Measurements from ENCODE around the gene INS. TPM values are rescaled to one million over a fixed set of nuclear protein-coding genes. Genes with fewer than 3 reads are reported as not detected.

INS gene
- total RNA-seq, 1 experiment from 2014 or later = not detected

- Mint-ChIP-seq H3K27ac (ENCODE audit: unreplicated experiment) (no peak overlapping the region), H3K27me3 (ENCODE audit: unreplicated experiment) (peaks cover 18% of the 10 kb centered on the region), H3K4me3 (ENCODE audit: low read depth, unreplicated experiment) (no peak overlapping the region), H3K36me3 (ENCODE audit: insufficient read depth, unreplicated experiment) (no peaks in the 10 kb centered on the region), H3K4me1 (ENCODE audit: low read depth, unreplicated experiment) (peaks cover 9% of the 10 kb centered on the region), H3K9me3 (ENCODE audit: low read depth, unreplicated experiment) (no peaks in the 10 kb centered on the region)
- no peak for TF ChIP-seq CTCF (IDR thresholded peaks at IDR 0.05; ENCODE audit: unreplicated experiment)
- BruUV-seq (replicated peaks) = no TSS peak
- CTCF ChIA-PET = no interaction called here
- intact Hi-C loops (cut with micrococcal nuclease; ENCODE audit: unreplicated experiment) = no loop called here
- no peak for DNase-seq
Observed at GRCh38 chr11:2176389-2176900, 15.4 kb upstream of the INS start.

GRCh38 chr11:2175659-2176058 is 14.7 kb upstream of the INS start:
- CTCF ChIA-PET = no interaction called here
- no peaks in the 10 kb centered on the region for H3K36me3 Mint-ChIP-seq (ENCODE audit: insufficient read depth, unreplicated experiment)
- H3K27ac Mint-ChIP-seq (ENCODE audit: unreplicated experiment) = no peak overlapping the region
- H3K4me1 Mint-ChIP-seq (ENCODE audit: low read depth, unreplicated experiment) = peaks cover 9% of the 10 kb centered on the region
- H3K4me3 Mint-ChIP-seq (ENCODE audit: low read depth, unreplicated experiment) = no peak overlapping the region
- intact Hi-C loops (cut with micrococcal nuclease; ENCODE audit: unreplicated experiment) = no loop called here
- H3K27me3 Mint-ChIP-seq (ENCODE audit: unreplicated experiment) = peaks cover 26% of the 10 kb centered on the region
- H3K9me3 Mint-ChIP-seq (ENCODE audit: low read depth, unreplicated experiment) = no peaks in the 10 kb centered on the region
- no peak for DNase-seq
- no TSS peak for BruUV-seq (replicated peaks)
- TF ChIP-seq CTCF (IDR thresholded peaks at IDR 0.05; ENCODE audit: unreplicated experiment) = no peak

GRCh38 chr11:2174361-2174760 is 13.4 kb upstream of the INS start:
- H3K4me3 Mint-ChIP-seq (ENCODE audit: low read depth, unreplicated experiment) = no peak overlapping the region
- no peak for TF ChIP-seq CTCF (IDR thresholded peaks at IDR 0.05; ENCODE audit: unreplicated experiment)
- no TSS peak for BruUV-seq (replicated peaks)
- H3K36me3 Mint-ChIP-seq (ENCODE audit: insufficient read depth, unreplicated experiment) = no peaks in the 10 kb centered on the region
- CTCF ChIA-PET = interaction anchor here (1.0 to 1.3 kb wide), 2 partner anchors 23 to 522 kb away, joined by 3 to 4 read pairs; no protein-coding TSS in a partner anchor
- peaks cover 30% of the 10 kb centered on the region for H3K27me3 Mint-ChIP-seq (ENCODE audit: unreplicated experiment)
- H3K27ac Mint-ChIP-seq (ENCODE audit: unreplicated experiment) = no peak overlapping the region
- peaks cover 7% of the 10 kb centered on the region for H3K4me1 Mint-ChIP-seq (ENCODE audit: low read depth, unreplicated experiment)
- H3K9me3 Mint-ChIP-seq (ENCODE audit: low read depth, unreplicated experiment) = no peaks in the 10 kb centered on the region
- intact Hi-C loops (cut with micrococcal nuclease; ENCODE audit: unreplicated experiment) = no loop called here
- DNase-seq = no peak

- no peak overlapping the region for H3K4me3 Mint-ChIP-seq (ENCODE audit: low read depth, unreplicated experiment)
- no TSS peak for BruUV-seq (replicated peaks)
- TF ChIP-seq CTCF (IDR thresholded peaks at IDR 0.05; ENCODE audit: unreplicated experiment) = no peak
- peaks cover 1% of the 10 kb centered on the region for H3K4me1 Mint-ChIP-seq (ENCODE audit: low read depth, unreplicated experiment)
- H3K27ac Mint-ChIP-seq (ENCODE audit: unreplicated experiment) = no peak overlapping the region
- H3K27me3 Mint-ChIP-seq (ENCODE audit: unreplicated experiment) = peaks cover 30% of the 10 kb centered on the region
- CTCF ChIA-PET = interaction anchor here (1.0 to 1.3 kb wide), 2 partner anchors 22 to 521 kb away, joined by 3 to 4 read pairs; no protein-coding TSS in a partner anchor
- intact Hi-C loops (cut with micrococcal nuclease; ENCODE audit: unreplicated experiment) = no loop called here
- no peak for DNase-seq
- H3K9me3 Mint-ChIP-seq (ENCODE audit: low read depth, unreplicated experiment) = no peaks in the 10 kb centered on the region
- H3K36me3 Mint-ChIP-seq (ENCODE audit: insufficient read depth, unreplicated experiment) = peaks cover 4% of the 10 kb centered on the region
Observed at GRCh38 chr11:2173761-2174160, 12.8 kb upstream of the INS start.

Data from Calu3 (cell line).